ENCODE results near the gene DENND11. TPM values are rescaled to one million over a fixed set of nuclear protein-coding genes. Genes with fewer than 3 reads are reported as not detected.
A peak's percentile ranks its signal among the peaks of the same experiment; 100 is the strongest.

The DENND11 gene
- polyA plus RNA-seq, 1 of the 3 experiments (the other 2 are of a cell fraction) = 5.5 TPM

DNA sequence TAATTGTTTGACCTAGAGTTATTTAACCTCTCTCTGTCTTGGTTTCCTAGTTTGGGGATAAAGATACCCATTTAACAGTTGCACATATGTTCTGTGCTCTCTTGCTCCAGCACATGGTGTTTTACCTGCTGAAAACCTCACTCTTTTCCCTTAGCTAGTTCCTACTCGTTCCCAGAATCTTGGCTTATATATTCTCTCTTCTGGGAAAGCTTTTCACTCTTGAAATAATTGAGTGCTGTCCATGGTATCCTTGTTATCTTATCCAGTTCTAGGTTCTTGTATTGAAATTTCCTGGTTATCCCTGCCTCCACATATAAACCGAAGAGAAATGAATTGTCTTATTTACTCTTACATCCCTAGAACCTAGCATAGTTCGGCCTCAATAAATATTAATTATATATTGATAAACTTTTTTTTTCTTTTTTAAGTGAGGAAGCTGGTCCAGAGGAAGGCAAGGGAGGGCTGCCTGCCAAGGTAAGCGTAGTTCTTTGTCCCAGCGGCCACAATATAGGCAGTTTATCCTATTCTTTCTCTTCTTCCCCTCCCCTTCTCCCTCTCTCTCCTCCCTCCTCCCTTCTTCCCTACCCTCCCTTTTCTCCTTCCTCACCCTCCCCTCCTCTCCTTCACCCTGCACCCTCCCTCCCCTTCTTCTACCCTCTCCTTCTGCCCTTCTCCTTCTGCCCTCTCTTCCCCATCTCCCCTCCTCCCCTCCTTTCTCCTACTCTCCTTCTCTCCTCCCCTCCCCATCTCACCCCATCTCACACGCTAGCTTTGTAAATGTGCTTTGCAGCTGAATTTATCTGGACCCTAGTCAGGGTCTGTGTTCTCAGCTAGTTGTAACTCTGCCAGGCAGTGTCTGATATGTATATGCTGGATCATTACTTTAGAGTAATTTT lies 14.1 kb upstream of the DENND11 start:
- no peak overlapping the region for H3K4me2 ChIP-seq
- H3K9me2 ChIP-seq = no peaks in the 10 kb centered on the region; the same call in 1 of the 2 replicates
- no peak overlapping the region for H2AFZ ChIP-seq (ENCODE audit: low read depth)
- no peaks in the 10 kb centered on the region for H4K20me1 ChIP-seq (ENCODE audit: insufficient read depth)
- TF ChIP-seq CHD2 (IDR thresholded peaks at IDR 0.05; ENCODE audit: low read length, partially characterized antibody) (no peak), RXRA (IDR thresholded peaks at IDR 0.05; ENCODE audit: borderline replicate concordance, low read depth) (no peak), NRF1 (IDR thresholded peaks at IDR 0.05; ENCODE audit: low read depth, low read length) (no peak), TAF1 (IDR thresholded peaks at IDR 0.05; ENCODE audit: borderline replicate concordance, low read depth, low read length) (no peak)
- TF ChIP-seq, protein P1, sequence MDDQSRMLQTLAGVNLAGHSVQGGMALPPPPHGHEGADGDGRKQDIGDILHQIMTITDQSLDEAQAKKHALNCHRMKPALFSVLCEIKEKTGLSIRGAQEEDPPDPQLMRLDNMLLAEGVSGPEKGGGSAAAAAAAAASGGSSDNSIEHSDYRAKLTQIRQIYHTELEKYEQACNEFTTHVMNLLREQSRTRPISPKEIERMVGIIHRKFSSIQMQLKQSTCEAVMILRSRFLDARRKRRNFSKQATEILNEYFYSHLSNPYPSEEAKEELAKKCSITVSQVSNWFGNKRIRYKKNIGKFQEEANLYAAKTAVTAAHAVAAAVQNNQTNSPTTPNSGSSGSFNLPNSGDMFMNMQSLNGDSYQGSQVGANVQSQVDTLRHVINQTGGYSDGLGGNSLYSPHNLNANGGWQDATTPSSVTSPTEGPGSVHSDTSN (IDR thresholded peaks at IDR 0.05) = no peak
- TF ChIP-seq, protein P2, sequence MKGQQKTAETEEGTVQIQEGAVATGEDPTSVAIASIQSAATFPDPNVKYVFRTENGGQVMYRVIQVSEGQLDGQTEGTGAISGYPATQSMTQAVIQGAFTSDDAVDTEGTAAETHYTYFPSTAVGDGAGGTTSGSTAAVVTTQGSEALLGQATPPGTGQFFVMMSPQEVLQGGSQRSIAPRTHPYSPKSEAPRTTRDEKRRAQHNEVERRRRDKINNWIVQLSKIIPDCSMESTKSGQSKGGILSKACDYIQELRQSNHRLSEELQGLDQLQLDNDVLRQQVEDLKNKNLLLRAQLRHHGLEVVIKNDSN (IDR thresholded peaks at IDR 0.05; ENCODE audit: borderline replicate concordance, low read depth) = no peak
- TF ChIP-seq, protein P3, sequence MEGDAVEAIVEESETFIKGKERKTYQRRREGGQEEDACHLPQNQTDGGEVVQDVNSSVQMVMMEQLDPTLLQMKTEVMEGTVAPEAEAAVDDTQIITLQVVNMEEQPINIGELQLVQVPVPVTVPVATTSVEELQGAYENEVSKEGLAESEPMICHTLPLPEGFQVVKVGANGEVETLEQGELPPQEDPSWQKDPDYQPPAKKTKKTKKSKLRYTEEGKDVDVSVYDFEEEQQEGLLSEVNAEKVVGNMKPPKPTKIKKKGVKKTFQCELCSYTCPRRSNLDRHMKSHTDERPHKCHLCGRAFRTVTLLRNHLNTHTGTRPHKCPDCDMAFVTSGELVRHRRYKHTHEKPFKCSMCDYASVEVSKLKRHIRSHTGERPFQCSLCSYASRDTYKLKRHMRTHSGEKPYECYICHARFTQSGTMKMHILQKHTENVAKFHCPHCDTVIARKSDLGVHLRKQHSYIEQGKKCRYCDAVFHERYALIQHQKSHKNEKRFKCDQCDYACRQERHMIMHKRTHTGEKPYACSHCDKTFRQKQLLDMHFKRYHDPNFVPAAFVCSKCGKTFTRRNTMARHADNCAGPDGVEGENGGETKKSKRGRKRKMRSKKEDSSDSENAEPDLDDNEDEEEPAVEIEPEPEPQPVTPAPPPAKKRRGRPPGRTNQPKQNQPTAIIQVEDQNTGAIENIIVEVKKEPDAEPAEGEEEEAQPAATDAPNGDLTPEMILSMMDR (IDR thresholded peaks at IDR 0.05) = no peak
- TF ChIP-seq, protein P4, sequence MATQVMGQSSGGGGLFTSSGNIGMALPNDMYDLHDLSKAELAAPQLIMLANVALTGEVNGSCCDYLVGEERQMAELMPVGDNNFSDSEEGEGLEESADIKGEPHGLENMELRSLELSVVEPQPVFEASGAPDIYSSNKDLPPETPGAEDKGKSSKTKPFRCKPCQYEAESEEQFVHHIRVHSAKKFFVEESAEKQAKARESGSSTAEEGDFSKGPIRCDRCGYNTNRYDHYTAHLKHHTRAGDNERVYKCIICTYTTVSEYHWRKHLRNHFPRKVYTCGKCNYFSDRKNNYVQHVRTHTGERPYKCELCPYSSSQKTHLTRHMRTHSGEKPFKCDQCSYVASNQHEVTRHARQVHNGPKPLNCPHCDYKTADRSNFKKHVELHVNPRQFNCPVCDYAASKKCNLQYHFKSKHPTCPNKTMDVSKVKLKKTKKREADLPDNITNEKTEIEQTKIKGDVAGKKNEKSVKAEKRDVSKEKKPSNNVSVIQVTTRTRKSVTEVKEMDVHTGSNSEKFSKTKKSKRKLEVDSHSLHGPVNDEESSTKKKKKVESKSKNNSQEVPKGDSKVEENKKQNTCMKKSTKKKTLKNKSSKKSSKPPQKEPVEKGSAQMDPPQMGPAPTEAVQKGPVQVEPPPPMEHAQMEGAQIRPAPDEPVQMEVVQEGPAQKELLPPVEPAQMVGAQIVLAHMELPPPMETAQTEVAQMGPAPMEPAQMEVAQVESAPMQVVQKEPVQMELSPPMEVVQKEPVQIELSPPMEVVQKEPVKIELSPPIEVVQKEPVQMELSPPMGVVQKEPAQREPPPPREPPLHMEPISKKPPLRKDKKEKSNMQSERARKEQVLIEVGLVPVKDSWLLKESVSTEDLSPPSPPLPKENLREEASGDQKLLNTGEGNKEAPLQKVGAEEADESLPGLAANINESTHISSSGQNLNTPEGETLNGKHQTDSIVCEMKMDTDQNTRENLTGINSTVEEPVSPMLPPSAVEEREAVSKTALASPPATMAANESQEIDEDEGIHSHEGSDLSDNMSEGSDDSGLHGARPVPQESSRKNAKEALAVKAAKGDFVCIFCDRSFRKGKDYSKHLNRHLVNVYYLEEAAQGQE (IDR thresholded peaks at IDR 0.05; ENCODE audit: low read depth, low read length) = peak; percentile 69; the same call in 1 of the 2 replicates
- no peak overlapping the region for H3K9ac ChIP-seq
- no peaks in the 10 kb centered on the region for H3K9me3 ChIP-seq
- no peak overlapping the region for H3K4me3 ChIP-seq (ENCODE audit: low read depth in 2 of 2, low read length in 1 of 2)
- POLR2A ChIA-PET = no interaction called here
- CTCF ChIA-PET = interaction anchor here (1.3 to 3.5 kb wide), 3 partner anchors 22 to 61 kb away, joined by 3 to 26 read pairs (median 4); partner anchors contain the start of gene SSBP1
- DNase-seq = no peak
- 68% methylated on average over 6 of the region's 6 CpGs for WGBS (ENCODE audit: low lambda C conversion rate)
- no peaks in the 10 kb centered on the region for H3K79me2 ChIP-seq (ENCODE audit: insufficient read depth)
- peaks cover 0 to 5% of the 10 kb centered on the region in 2 experiments for H3K36me3 ChIP-seq (replicated peaks in 1 of 2; ENCODE audit: control insufficient read depth in 1 of 2, insufficient read depth in 2 of 2, low read length in 1 of 2)
- H3K27me3 ChIP-seq (ENCODE audit: insufficient read depth) = no peaks in the 10 kb centered on the region
- H3K4me1 ChIP-seq (ENCODE audit: control insufficient read depth in 1 of 2, insufficient read depth in 2 of 2, low read depth in 1 of 2, low read length in 1 of 2) = no peaks in the 10 kb centered on the region
- no peaks in the 10 kb centered on the region for H3F3A ChIP-seq (replicated peaks; ENCODE audit: insufficient read depth)
- H3K27ac ChIP-seq (ENCODE audit: low read depth in 2 of 2, low read length in 1 of 2) = no peak overlapping the region

All from SK-N-SH (cell line).